GM19438 (cell line): ENCODE measurements around the gene NECAP2.
A peak's percentile ranks its signal among the peaks of the same experiment; 100 is the strongest.
"Not testable (repeated sequence)": the region's sequence is repeated elsewhere in the genome, so short reads cannot be mapped to it uniquely, and the experiment has no call there.

Source experiments
- ATAC-seq: cut with Tn5 transposase; IDR thresholded peaks from one replicate; pipeline ENCODE4 v1.9.1; 2021; ENCODE audit warnings: low read depth; ENCODE audit not compliant: unreplicated experiment

Gene NECAP2

DNA sequence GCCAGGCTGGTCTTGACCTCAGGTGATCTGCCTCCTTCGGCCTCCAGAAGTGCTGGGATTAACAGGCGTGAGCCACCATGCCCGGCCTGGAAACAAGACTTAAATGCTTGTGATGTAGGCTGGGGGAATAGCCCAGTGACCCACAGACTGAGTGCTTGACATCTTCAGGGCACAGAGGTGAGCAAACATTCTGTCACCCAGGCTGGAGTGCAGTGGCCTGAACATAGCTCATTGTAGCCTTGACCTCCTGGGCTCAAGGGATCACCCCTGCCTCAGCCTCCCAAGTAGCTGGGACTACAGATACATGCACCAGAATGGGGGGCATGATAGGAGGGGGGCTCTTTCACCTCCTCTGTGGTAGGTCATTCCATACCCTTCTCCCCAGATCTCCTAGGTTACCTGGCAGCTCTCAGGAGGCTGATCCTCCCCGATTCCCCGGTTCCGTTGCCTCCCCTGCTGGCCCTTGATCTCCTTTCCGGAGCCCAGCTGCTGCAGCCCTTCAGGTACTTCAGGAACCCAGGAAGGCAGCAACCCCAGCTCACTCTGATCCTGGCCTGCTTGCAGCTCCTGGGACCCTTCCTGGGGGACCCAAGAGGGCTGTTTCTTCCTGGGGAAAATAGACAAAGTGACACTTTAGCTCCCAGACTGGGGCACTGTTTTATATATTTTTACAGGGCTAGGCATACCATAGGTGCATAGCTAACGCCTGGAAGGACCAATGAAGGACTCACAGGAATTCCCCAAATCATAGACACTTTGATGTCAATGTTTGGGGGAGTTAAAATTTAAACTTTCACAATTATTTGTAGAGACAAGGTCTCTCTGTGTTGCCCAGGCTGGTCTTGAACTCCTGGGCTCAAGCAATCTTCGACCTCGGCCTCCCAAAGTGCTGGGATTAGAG lies 15.1 kb upstream of the NECAP2 start:
- ATAC-seq = no peak

DNA sequence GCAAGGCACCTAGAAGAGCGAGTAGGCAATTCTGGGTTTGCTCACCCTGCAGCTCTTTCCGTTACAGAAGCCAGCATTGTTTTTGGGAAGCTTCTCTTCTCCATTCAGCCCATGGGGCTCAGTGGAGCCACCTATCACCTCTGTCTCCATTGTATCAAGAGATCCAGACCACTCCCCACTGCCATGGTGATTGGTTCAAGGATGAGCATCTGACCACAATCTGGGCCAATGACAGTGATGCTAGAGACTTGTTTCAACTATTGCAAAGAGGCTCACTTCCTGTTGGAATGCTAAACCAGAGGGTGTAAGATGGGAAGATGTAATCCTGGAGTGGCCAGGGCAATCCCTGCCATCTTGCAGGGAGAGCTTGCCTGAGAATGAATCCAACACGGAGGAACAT lies 9.9 kb upstream of the NECAP2 start:
- no peak for ATAC-seq

DNA sequence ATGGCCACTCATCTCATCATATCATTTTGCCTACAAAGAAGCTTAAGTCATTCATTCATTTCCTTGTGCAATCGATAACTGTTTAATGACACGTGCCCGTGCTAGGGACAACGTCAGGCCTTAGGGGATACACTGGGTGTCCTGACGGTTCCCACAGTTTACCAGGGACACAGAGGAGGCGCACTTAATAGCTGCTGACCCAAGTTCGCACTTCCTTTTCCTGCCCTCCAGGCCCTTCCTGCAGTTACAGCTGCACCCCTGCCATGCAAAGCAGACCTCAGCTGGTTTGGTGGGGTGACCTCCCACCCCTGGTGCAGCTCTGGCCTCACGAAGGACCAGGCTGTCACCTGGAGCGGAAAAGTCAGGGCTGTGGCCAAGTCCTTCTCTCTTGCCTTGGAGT lies 7.5 kb upstream of the NECAP2 start:
- no peak for ATAC-seq

DNA sequence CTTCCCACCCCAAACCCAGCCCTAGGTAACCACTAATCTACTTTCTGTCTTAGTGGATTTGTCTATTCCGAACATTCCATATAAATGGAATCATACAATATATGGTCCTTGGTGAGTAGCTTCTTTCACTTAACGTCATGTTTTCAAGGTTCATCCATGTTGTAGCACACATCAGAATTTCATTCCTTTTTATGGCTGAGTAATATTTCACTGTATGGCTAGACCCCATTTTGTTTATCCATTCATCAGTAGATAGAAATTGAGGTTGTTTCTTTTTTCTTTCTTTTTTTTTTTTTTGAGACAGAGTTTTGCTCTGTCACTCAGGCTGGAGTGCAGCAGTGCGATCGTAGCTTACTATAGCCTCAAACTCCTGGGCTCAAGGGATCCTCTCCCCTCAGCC lies 6.5 kb upstream of the NECAP2 start:
- ATAC-seq = no peak

DNA sequence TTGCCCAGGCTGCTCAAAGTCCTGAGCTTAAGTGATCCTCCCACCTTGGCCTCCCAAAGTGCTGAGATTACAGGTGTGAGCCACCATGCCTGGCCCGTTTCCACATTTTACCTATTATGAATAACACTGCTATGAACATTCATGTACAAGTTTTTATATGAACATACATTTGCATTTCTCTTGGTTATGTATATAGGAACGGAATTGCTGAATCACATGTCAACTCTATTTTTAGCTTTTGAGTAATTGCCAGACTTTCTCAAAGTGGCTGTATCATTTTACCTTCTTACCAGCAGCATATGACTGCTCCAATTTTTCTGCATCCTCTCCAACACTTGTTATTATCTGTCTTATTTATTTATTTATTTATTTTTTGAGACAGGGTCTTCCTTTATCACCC lies 6.0 kb upstream of the NECAP2 start:
- ATAC-seq = no peak

DNA sequence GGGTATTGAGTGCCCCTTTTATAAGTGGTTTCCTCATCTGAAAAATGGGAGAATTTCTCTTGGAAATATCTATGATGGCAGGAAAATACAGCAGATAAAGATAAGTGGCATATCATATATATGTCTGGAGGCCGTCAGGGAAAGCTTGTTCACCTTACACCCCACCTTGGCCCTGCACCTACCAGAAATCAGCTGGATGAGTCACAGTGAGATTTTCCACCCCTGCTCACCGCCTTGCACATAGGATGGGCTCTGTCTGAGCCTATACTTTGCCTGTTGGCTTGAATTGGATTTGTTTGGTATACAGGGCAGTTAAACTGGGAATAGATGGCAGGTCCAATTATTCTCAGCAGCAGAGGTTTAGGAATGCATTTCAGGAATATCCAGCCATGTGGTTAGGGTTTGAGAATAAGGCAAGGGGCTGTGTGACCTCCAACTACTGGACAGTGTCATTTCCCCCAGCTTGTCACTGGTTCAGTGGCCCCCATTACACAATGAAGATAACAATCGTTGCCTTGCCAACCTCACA lies 3.5 kb upstream of the NECAP2 start, which contains the start of gene SPATA21:
Gene SPATA21, minus strand, starts transcription at position 479 of the 529 bp plus-strand sequence. CDS start 6,053 bp downstream, outside the sequence.
- no peak for ATAC-seq

DNA sequence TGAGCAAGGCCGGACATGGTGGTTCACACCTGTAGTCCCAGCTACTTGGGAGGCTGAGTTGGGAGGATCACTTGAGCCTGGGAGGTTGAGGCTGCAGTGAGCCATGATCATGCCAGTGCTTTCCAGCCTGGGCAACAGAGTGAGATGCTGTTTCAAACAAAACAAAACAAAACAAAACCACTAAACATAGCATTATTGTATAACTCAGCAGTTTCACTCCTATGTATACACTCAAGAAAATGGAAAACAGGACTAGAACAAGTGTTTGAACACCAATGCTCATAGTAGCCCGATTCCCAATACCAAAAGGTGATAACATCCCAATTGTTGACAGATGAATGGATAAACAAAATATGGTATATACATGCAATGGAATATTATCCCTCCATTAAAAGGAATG lies 2.0 kb upstream of the NECAP2 start:
- ATAC-seq = no peak

DNA sequence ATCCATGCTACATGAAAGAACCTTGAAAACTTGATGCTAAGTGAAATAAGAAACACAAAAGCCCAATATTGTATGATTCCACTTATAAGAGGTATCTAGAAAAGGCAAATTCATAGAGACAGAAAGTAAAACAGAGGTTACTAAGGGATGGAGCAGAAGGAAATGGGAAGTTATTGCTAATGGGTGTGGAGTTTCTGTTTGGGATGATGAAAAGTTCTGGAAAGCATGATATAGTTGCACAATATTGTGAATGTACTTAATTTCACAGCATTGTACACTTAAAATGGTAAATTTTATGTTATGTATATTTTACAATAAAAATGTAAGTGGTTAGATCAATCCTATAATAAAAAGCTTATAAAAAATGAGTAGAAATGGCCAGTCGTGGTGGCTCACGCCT lies 1.6 kb upstream of the NECAP2 start:
- ATAC-seq = no peak

DNA sequence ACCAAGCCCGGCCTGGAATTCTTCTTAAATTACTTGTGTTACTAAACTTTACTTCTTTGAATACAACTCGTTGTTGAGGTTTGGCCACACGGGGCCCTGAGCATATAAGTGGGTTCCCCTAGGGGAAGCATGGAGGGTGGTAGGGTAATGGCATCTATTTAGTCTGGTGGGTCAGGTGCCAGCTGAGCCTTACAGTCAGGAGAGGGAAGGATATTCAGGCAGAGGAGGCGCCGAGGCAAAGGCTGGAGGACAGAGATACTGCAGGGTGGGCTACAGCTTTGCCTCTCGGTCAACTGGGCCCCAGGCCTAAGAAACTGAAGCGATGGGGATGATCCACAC lies 424 bp upstream of the NECAP2 start:
- peak; percentile 35 for ATAC-seq

DNA sequence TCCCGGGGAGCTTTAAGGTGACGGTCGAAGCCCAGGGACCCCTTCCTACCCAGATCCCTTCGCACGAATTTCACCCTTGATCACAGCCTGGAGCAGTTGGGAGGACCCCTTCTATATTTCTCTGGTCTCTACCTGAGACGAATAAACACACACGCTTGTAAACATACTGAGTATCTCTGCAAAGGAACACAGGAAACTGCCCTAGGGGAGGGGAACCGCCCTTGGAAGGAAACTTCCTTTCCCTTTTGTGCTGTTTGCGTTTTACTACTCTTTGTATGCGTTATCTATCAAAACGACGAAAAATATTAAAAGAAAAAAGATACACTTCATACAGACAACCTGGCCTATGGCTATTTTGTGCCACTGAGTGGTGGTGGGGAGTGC lies 750 bp downstream of the NECAP2 start:
- ATAC-seq = peak; percentile 15

DNA sequence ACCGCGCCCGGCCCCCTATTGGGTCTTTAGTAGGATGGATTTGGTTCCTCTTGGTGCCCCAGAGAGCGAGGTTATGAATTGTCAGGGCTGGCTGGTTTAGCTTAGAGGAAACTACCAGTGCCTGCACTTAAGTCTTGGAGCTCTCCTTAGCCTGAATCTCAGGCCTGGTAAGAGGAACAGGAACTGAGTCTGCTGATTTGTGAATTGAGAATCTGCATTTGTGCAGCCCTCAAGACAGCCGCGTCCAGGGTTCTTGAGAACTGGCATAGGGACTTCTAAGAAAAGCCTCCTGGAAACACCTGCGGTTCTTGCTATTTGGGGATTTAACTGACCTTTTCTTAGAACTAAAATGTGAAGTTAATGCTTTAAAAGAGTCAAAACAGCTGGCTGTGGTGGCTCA lies 1.7 kb downstream of the NECAP2 start:
- no peak for ATAC-seq

DNA sequence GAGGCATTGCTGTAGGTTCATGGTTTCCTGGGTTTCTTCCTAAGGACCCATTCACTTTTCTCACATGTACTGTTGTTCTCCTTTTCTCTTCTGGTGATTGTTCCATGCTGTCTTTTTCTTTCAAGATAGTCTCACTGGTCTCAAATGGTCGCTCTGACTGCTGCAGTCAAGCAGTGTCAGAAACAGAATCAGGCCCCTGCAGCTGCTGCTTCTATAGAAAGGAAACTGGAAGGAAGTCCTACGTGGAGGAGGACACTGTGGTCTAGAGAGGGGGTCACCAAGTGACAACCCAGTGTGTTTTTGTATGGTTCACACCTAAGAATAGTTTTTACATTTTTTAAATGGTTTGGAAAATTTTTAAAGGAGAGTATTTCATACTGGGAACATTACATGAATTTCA lies 2.4 kb downstream of the NECAP2 start:
- no peak for ATAC-seq

DNA sequence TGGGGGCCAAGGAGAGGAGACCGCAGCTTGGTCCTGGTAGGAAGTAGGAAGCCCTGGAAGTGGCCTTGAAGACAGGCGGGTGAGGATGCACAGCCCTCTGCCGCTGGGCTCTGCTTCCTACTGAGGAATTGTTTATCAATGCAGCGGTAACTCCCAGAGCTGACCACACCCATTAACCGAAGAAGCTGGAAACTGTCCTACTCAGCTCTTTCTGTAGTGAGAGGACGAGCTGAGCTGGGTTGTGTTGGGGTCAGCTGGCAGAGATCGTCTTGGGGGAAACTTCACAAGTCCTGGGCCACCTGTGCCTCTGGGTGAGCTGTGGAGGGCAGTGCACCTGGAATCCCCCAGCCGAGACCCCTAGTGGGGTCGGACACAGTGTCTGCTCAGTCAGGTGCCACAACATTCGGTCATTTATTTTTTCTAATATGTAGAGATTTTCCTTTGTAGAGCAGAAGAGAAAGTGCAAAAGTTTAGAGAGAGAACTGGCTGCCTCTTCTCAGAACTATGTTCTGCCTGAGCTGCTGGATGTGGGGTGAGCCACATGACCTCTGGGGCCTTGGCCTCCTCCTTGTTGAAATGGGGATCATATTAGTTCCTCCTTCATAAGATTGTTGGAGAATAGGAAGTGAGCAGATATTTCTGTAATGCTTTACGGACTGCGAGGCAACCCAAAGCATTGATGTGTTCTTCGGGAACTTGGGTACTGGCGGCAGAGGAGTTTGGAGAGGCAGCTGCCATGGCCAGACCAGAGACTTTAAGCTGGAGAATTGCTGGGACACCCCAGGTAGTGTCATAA lies 3.6 kb downstream of the NECAP2 start:
- no peak for ATAC-seq

DNA sequence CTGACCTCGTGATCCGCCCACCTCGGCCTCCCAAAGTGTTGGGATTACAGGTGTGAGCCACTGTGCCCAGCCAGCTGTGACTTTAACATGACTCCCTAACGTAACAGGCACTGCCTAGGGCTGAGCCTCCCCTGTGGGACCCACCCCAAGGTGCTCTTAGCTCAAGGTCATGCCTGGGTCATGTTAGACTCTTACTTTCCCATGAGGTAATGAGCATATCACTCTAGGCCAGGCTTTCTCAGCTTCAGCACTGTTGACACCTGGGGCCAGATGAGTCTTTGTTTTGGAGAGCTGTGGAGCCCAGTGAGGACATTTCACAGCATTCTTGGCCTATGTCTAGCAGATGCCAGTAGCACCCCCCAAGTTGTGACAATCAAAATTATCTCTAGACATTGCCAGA lies 4.5 kb downstream of the NECAP2 start:
- ATAC-seq = no peak

DNA sequence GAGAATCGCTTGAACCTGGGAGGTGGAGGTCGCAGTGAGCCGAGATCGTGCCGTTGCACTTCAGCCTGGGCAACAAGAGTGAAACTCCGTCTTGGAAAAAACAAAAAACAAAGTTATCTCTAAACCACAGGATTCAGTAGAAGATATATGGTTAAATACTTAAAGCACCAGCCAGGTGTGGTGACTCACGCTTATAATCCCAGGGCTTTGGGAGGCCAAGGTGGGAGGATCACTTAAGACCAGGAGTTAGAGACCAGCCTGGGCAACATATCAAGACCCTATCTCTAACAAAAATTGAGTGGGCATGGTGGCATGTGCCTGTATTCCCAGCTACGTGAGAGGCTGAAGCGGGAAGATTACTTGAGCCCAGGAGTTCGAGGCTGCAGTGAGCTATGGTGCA lies 5.6 kb downstream of the NECAP2 start:
- ATAC-seq = no peak

DNA sequence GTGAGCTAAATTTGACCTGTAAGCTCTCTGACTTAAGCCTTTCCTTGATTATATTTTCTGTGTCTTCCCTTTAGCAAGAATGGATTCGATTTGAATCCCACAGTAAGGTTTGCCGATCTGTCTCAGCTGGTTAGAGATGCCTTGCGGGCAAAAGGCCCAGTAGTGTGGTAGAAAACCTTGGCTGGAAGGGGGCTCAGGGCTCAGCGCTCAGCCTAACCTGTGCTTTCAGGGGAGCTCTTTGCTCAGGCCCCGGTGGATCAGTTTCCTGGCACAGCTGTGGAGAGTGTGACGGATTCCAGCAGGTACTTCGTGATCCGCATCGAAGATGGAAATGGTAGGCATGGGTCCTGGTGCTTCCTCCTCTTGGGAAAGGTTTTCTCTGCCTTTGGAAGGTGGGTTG lies 7.1 kb downstream of the NECAP2 start:
- ATAC-seq = no peak

DNA sequence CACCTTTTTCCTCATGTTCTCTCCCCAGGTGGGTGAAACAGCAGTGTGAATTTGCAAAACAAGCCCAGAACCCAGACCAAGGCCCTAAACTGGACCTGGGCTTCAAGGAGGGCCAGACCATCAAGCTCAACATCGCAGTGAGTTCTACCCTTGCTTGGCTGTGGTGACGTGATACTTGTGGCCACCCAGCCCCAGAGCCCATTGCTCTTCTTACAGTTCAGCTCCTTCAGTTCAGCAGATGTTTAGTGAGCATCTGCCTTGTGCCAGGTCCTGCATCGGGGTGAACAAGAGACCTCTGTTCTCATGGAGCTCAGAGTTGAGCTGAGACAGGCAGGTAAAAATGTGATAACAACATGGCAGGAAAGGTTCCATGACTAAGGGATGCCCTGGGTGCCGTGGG lies 8.5 kb downstream of the NECAP2 start:
- no peak for ATAC-seq

DNA sequence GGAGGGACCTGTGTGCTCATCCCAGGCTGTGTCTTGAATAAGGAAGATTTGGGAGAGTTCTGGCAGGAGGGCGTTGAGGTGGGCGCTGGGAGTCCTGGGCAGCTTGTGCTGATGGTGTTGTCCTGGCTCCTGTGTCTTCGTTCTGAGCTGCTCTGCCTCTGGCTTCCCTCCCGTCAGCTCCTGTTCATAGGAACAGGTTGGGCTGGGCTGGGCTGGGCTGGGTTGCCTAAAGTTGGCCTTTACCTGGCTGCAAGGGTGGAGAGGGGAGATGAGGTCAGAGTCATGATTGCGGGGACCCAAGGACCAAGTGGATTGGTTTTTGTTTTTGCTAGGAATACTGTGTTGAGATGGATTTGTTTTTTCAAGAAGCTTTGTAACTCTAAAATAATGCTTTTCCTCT lies 9.1 kb downstream of the NECAP2 start:
- ATAC-seq = no peak

DNA sequence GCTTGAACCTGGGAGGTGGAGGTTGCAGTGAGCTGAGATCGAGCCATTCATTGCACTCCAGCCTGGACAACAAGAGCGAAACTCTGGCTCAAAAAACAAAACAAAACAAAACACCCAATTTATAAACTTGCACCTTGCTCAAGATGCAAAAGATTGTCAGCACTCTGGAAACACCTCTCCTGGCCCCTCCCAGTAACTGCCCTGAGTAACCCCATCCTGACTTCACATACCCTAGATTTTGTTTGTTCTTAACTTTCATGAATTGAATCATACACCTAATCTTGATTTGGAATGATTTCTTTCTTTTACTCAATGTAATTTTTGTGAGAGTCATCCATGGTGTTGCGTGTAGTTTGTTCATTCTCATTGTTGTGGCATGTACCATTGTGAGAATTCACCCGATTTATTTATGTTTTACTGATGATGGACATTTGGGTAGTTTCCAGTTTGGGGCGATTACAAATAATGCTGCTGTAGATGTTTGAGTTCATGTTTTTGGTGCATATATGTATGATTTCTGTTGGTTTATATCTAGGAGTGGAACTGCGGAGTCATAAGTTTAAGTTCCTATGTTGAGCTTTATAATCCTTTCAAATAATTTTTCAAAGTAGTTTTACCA lies 10.4 kb downstream of the NECAP2 start:
- ATAC-seq = no peak

DNA sequence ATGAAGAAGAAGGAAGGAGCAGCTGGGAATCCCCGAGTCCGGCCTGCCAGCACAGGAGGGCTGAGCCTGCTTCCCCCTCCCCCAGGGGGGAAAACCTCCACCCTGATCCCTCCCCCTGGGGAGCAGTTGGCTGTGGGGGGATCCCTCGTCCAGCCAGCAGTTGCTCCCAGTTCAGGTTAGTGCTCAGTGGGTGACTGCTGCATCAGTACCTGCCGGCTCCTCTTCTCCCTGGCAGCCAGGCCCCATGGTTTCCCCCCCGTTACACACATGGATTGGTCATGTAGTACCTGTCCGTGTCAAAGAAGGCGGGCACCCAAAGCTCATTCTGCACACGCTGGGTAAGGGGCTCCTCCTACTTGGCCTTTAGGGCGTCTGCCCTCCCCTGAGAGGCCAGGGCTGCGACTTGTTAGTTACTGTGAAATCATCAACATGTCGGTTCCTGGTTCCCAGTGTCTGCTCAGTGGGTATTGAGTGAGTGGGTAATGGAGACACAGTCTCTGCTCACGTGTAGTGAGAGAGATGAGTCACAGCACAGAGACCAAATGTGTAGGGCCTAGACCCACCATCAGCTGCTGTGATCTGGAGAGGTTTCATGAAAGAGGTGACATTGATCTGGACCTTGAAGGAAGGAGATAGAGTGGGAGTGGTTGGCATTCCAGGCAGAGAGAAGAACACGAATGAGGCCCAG lies 11.5 kb downstream of the NECAP2 start:
- ATAC-seq = no peak

DNA sequence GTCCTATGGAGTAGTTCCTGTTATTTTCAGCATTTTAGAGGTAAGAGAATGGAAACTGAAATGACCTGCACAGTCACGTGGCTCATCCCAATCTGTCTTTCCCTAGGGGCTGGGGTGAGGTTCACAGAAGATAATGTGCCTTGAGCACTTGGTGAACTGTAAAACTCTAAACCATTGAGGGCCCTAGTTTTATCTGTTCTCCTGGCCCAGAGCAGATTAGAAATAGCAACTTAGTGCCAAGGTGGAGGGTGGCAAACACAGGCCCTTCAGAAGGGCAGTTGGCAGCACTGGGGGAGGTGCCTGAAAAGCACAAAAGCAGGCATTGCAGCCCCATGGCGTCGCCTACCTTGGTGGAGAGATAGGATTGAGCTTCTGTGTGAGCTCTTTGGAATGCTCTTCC lies 14.4 kb downstream of the NECAP2 start:
- not testable (repeated sequence) for ATAC-seq
